ENCODE measurements around the gene RBFOX1.

Gene RBFOX1

GRCh38 chr16:7443648-7444365, 111.2 kb downstream of the RBFOX1 start:
- DNase-seq (ENCODE audit: low spot score): no peak
- no peak for TF ChIP-seq CTCF (IDR thresholded peaks at IDR 0.05; ENCODE audit: borderline replicate concordance, control extremely low read depth, extremely low read depth, insufficient read depth, missing control alignments)
- in situ Hi-C loops (cut with MboI; ENCODE audit: low sequenced_read_pairs, unreplicated experiment): no loop called here

- in situ Hi-C loops (cut with MboI; ENCODE audit: low sequenced_read_pairs, unreplicated experiment): no loop called here
- DNase-seq (ENCODE audit: low spot score): no peak
- TF ChIP-seq CTCF (IDR thresholded peaks at IDR 0.05; ENCODE audit: borderline replicate concordance, control extremely low read depth, extremely low read depth, insufficient read depth, missing control alignments): no peak
These were observed 116.7 kb downstream of the RBFOX1 start for GRCh38 chr16:7449306-7449705.

- in situ Hi-C loops (cut with MboI; ENCODE audit: low sequenced_read_pairs, unreplicated experiment): no loop called here
- no peak for DNase-seq (ENCODE audit: low spot score)
- TF ChIP-seq CTCF (IDR thresholded peaks at IDR 0.05; ENCODE audit: borderline replicate concordance, control extremely low read depth, extremely low read depth, insufficient read depth, missing control alignments): no peak
These were observed 117.2 kb downstream of the RBFOX1 start for GRCh38 chr16:7449808-7450207.

- in situ Hi-C loops (cut with MboI; ENCODE audit: low sequenced_read_pairs, unreplicated experiment): no loop called here
- TF ChIP-seq CTCF (IDR thresholded peaks at IDR 0.05; ENCODE audit: borderline replicate concordance, control extremely low read depth, extremely low read depth, insufficient read depth, missing control alignments): no peak
- DNase-seq (ENCODE audit: low spot score): no peak
These were observed 117.8 kb downstream of the RBFOX1 start for GRCh38 chr16:7450440-7450839.

GRCh38 chr16:7452090-7452489, 119.4 kb downstream of the RBFOX1 start:
- no peak for DNase-seq (ENCODE audit: low spot score)
- in situ Hi-C loops (cut with MboI; ENCODE audit: low sequenced_read_pairs, unreplicated experiment): no loop called here
- TF ChIP-seq CTCF (IDR thresholded peaks at IDR 0.05; ENCODE audit: borderline replicate concordance, control extremely low read depth, extremely low read depth, insufficient read depth, missing control alignments): no peak

GRCh38 chr16:7456211-7456610, 123.6 kb downstream of the RBFOX1 start:
- no peak for TF ChIP-seq CTCF (IDR thresholded peaks at IDR 0.05; ENCODE audit: borderline replicate concordance, control extremely low read depth, extremely low read depth, insufficient read depth, missing control alignments)
- DNase-seq (ENCODE audit: low spot score): no peak
- in situ Hi-C loops (cut with MboI; ENCODE audit: low sequenced_read_pairs, unreplicated experiment): no loop called here
